SU-DHL-6 (cell line): ENCODE data around the gene UPK3B.
A peak's percentile ranks its signal among the peaks of the same experiment; 100 is the strongest.
"Not testable (repeated sequence)": the region's sequence is repeated elsewhere in the genome, so short reads cannot be mapped to it uniquely, and the experiment has no call there.

Experiments
- H2AFZ ChIP-seq: fragments of 200-600 bp; sonication (generic); 2 replicates; pipeline ENCODE4 v1.6.1; 2014; ENCODE audit warnings: low read depth, mild to moderate bottlenecking, moderate library complexity, mixed read lengths, antibody characterized with exemption, low read length; ENCODE audit not compliant: severe bottlenecking
- H3F3A ChIP-seq: fragments of 200-600 bp; shearing (Covaris generic); 2 replicates; pipeline ENCODE4 v1.6.0; 2016; ENCODE audit warnings: antibody characterized with exemption, mild to moderate bottlenecking; ENCODE audit not compliant: insufficient read depth
- H3K27ac ChIP-seq: fragments of 200-600 bp; sonication (generic); 2 replicates; pipeline ENCODE4 v1.5.1; 2016; ENCODE audit warnings: low read depth, mild to moderate bottlenecking, low read length, moderate library complexity, mixed read lengths
- H3K27me3 ChIP-seq: fragments of 200-600 bp; sonication (generic), shearing (Covaris generic); 2 replicates; pipeline ENCODE4 v1.6.0; 2014; ENCODE audit warnings: mild to moderate bottlenecking, low read length
- H3K36me3 ChIP-seq: fragments of 200-600 bp; sonication (generic); 2 replicates; pipeline ENCODE4 v1.6.1; 2014; ENCODE audit warnings: mild to moderate bottlenecking, low read length, mixed read lengths
- H3K4me2 ChIP-seq: fragments of 300-600, 200-600 bp; shearing (Covaris generic), sonication (generic); 2 replicates; pipeline ENCODE4 v1.6.0; 2014; ENCODE audit warnings: low read length, low read depth, mild to moderate bottlenecking; ENCODE audit not compliant: poor library complexity, severe bottlenecking
- H3K4me3 ChIP-seq: fragments of 200-600 bp; sonication (generic); 2 replicates; pipeline ENCODE4 v1.5.1; 2014; ENCODE audit warnings: antibody characterized with exemption, low read length, mild to moderate bottlenecking, mixed read lengths; ENCODE audit not compliant: insufficient read depth, poor library complexity, severe bottlenecking
- H3K79me2 ChIP-seq: fragments of 200-600 bp; sonication (generic); 2 replicates; pipeline ENCODE4 v1.6.1; 2014; ENCODE audit warnings: mild to moderate bottlenecking, low read length, moderate library complexity; ENCODE audit not compliant: insufficient read depth
- H3K9ac ChIP-seq: fragments of 200-600 bp; sonication (generic); 2 replicates; pipeline ENCODE4 v1.7.0; 2014; ENCODE audit warnings: mild to moderate bottlenecking, low read length
- H3K9me2 ChIP-seq: fragments of 200-600 bp; sonication (generic); replicated peaks from 2 replicates; pipeline ENCODE4 v1.6.1; 2014; ENCODE audit warnings: low read length; ENCODE audit not compliant: insufficient read depth
- H3K9me3 ChIP-seq: fragments of 200-600 bp; sonication (generic); 2 replicates; pipeline ENCODE4 v1.6.1; 2014; ENCODE audit warnings: low read length, mixed read lengths; ENCODE audit not compliant: insufficient read depth
- H4K20me1 ChIP-seq: fragments of 200-600 bp; sonication (generic); 2 replicates; pipeline ENCODE4 v1.6.1; 2014; ENCODE audit warnings: low read depth, mild to moderate bottlenecking, antibody characterized with exemption, low read length, moderate library complexity, mixed read lengths

UPK3B gene

DNA sequence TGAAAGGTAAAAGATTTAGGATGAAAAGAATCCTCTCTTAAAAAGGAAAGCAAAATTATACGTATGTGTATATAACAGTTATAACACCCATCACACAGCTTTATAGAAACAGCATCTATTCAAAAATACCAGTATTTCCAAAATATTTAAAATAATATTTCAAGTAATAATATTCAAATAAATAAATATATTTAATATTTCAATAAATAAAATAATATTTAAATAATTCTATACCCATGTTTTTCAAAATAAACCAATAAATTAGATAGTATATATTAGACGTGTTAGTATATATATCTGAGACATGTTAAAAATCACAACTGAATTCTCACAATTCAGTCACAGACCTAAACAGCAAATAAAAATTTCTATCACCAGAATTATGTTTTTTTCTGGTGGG lies 21.3 kb downstream of the UPK3B start:
- H4K20me1 ChIP-seq, H3K4me2 ChIP-seq, H3K36me3 ChIP-seq, H3K9me3 ChIP-seq, H2AFZ ChIP-seq, H3K79me2 ChIP-seq, H3K9ac ChIP-seq, H3F3A ChIP-seq, H3K27ac ChIP-seq, H3K9me2 ChIP-seq, H3K27me3 ChIP-seq, H3K4me3 ChIP-seq: not testable (repeated sequence)

DNA sequence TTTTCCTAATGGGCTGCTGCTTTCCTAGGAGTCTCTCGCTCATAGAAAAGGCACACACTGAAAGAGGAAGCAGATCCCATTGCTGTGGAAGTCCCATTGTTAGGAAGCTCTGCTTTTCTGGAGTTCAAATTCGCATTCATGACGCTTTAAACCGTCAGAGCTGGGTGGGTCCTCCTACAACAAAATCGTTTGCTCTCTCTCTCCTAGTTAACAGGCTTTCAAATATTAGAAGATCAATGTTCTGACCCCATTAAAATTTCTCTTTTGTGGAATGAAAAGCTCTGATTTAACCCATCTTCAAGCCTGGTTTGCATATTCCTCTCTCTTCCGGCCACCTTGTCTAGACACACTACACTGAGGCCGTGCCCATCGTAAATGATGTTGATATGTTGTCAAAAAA lies 32.8 kb downstream of the UPK3B start, which contains the start of gene SPDYE16:
SPDYE16 (minus strand) TSS at position 101 of the 400 bp plus-strand sequence. CDS start 1,838 bp downstream, outside the sequence.
- not testable (repeated sequence) for H3K27me3 ChIP-seq

DNA sequence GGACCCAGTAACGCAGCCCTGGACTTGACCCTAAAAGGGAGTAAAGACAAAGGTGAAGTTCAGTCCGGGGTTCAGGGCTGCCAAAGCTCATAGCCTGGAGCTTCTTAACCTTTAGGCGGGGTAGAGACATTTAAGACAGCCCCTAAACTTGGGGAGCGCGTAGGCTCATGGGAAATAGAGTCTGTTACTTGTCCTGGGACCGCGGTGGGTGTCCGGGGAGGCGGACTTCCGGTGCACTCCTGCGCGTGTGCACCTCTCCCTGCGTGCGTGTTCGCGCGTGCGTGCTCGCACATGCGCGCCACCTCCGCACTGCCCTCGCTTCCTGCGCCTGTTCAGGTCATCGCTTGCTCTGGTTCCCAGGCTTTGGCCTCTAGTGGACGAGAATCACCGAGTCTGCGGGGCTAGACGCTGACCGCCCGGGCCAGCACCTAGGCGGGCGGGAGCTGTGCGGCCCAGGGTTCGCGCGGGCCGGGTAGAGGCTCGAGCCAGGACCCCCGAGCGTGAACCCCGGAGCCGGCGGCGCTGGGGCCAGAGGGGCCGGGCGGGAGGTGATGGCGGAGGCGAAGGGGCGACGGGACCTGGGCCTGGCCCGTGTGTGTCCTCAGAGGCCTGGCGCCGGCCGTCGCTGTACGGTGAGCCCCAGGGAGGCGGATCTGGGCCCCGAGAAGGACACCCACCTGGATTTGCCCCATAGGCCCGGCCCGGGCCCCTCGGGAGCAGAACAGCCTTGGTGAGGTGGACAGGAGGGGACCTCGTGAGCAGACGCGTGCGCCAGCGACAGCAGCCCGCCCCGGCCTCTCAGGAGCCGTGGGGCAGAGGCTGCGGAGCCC lies 38.9 kb downstream of the UPK3B start:
- H3K36me3 ChIP-seq, H3K9me2 ChIP-seq, H3K27ac ChIP-seq, H3K27me3 ChIP-seq, H4K20me1 ChIP-seq, H3F3A ChIP-seq, H3K9me3 ChIP-seq: not testable (repeated sequence)
- peak overlapping the region; percentile 93 for H3K4me2 ChIP-seq
- peak overlapping the region; percentile 96 for H3K4me3 ChIP-seq
- peaks cover 16% of the 10 kb centered on the region for H3K79me2 ChIP-seq
- peak overlapping the region; percentile 96 for H3K9ac ChIP-seq
- H2AFZ ChIP-seq: peak overlapping the region; percentile 78

More for the DNA sequence above, 32.8 kb downstream of the UPK3B start, which contains the start of gene SPDYE16:
- H2AFZ ChIP-seq, H3K27ac ChIP-seq, H3K9ac ChIP-seq, H4K20me1 ChIP-seq, H3K9me3 ChIP-seq, H3F3A ChIP-seq, H3K36me3 ChIP-seq, H3K4me3 ChIP-seq, H3K9me2 ChIP-seq, H3K4me2 ChIP-seq, H3K79me2 ChIP-seq: not testable (repeated sequence)

DNA sequence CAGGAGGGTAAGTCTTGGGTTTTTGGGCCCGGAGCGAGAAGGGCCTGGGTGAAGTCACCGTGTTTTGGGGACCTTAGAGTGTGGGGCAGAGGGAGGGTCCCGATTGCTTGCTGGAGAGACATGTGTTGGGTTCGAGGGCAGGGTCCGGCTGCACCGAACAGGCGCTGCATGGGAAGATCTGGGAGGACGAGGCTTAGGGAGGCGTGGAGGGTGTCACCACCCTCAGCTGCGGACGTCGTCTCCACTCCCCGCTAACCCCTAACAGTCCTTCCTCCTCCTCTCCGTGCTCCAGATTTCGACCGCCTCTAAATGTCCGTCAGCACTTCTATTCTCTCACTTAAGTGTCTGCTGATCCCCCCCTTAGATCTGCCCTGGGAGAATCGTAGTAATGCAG lies 39.5 kb downstream of the UPK3B start:
- H3K9me3 ChIP-seq: not testable (repeated sequence)

DNA sequence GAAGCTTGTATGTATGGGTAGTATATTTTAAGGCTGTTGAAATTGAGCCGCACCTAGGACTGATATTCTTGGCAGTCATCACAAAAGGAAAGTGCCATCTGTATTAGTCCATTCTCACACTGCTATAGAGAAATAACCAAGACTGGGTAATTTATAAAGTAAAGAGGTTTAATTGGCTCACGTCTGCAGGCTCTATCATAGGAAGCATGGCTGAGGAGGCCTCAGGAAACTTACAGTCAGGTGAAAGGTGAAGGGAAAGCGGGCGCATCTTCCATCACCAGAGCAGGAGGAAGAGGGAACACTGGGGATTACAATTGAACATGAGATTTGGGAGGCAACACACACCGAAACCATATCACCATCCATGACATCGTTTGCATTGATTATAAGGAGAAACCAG lies 41.6 kb downstream of the UPK3B start:
- not testable (repeated sequence) for H3K4me2 ChIP-seq, H4K20me1 ChIP-seq, H3K9ac ChIP-seq, H3K27ac ChIP-seq, H2AFZ ChIP-seq, H3F3A ChIP-seq, H3K9me2 ChIP-seq, H3K4me3 ChIP-seq, H3K9me3 ChIP-seq, H3K36me3 ChIP-seq, H3K27me3 ChIP-seq
- H3K79me2 ChIP-seq: peaks cover 31% of the 10 kb centered on the region

More for the DNA sequence above, 39.5 kb downstream of the UPK3B start:
- H4K20me1 ChIP-seq, H2AFZ ChIP-seq, H3K36me3 ChIP-seq, H3K9me2 ChIP-seq, H3K27me3 ChIP-seq, H3F3A ChIP-seq, H3K27ac ChIP-seq: not testable (repeated sequence)
- H3K4me2 ChIP-seq: peak overlapping the region; percentile 93
- H3K4me3 ChIP-seq: peak overlapping the region; percentile 96
- H3K9ac ChIP-seq: peak overlapping the region; percentile 96
- H3K79me2 ChIP-seq: peaks cover 21% of the 10 kb centered on the region

DNA sequence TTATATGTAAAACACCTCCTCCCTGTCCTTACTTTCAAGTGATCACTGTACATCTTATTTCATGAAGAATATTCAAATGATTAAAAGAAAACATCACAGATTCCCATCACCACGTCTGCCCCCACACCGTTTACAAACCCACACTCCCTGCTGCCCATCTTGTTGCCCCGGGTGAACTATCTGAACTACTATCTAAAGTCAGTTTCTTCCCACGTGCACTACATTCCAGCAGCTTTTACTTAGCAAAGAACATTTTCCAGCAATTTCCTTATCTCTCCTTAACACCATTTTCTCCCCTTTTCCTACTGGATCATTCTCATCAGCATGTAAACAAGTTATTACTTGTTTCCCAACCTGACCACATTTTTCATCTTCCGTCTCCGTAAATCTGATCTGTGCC lies 49.3 kb downstream of the UPK3B start:
- H3K36me3 ChIP-seq, H4K20me1 ChIP-seq, H3F3A ChIP-seq, H3K27ac ChIP-seq, H3K4me2 ChIP-seq, H3K9ac ChIP-seq, H3K4me3 ChIP-seq, H3K9me3 ChIP-seq, H2AFZ ChIP-seq, H3K27me3 ChIP-seq, H3K9me2 ChIP-seq: not testable (repeated sequence)
- peaks cover 25% of the 10 kb centered on the region; the same call in 1 of the 2 replicates for H3K79me2 ChIP-seq

DNA sequence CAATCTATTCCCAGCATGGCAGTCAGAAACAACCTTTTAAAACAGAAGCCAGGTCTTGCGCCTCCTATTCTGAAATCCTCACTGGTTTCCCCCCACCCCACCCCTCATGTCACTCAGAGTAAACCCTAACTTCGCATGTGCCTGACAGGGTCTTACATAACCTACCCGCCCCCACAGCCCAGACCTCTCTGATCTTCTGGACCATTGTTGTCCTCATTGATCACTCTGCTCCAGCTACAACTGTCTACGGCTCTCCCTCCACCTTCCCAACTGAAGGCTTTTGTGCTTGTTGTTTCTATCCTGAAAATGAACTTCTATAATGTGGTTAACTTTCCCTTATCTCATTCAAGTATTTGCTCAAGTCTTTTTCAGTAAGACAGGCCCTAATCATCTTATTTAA lies 49.8 kb downstream of the UPK3B start:
- not testable (repeated sequence) for H3K4me2 ChIP-seq, H2AFZ ChIP-seq, H3K4me3 ChIP-seq, H3F3A ChIP-seq, H3K27me3 ChIP-seq, H3K9me3 ChIP-seq, H3K27ac ChIP-seq, H3K9ac ChIP-seq, H3K36me3 ChIP-seq, H4K20me1 ChIP-seq, H3K9me2 ChIP-seq
- peaks cover 22% of the 10 kb centered on the region; the same call in 1 of the 2 replicates for H3K79me2 ChIP-seq

DNA sequence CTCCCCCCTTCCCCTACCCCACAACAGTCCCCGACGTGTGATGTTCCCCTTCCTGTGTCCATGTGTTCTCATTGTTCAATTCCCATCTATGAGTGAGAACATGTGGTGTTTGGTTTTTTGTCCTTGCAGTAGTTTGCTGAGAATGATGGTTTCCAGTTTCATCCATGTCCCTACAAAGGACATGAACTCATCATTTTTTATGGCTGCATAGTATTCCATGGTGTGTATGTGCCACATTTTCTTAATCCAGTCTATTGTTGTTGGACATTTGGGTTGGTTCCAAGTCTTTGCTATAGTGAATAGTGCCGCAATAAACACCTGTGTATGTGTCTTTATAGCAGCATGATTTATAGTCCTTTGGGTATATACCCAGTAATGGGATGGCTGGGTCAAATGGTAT lies 51.0 kb downstream of the UPK3B start:
- H3K79me2 ChIP-seq: peaks cover 16% of the 10 kb centered on the region; the same call in 1 of the 2 replicates
- not testable (repeated sequence) for H3K9me2 ChIP-seq, H3K27me3 ChIP-seq, H3K9me3 ChIP-seq, H2AFZ ChIP-seq, H3K4me3 ChIP-seq, H3F3A ChIP-seq, H3K27ac ChIP-seq, H3K4me2 ChIP-seq, H3K36me3 ChIP-seq, H3K9ac ChIP-seq, H4K20me1 ChIP-seq
